CD14-positive monocyte (primary cell): Measurements from ENCODE around the gene SASH1. TPM values are rescaled to one million over a fixed set of nuclear protein-coding genes. Genes with fewer than 3 reads are reported as not detected.
A peak's percentile ranks its signal among the peaks of the same experiment; 100 is the strongest.

Experiments used
- DNase-seq, 3 donors: peaks; one replicate each; pipeline ENCODE4 v3.0.0-alpha.2; 2011 to 2022
- H2AFZ ChIP-seq: 2 replicates; pipeline ENCODE4 v1.6.0; 2012; ENCODE audit warnings: mild to moderate bottlenecking, low read depth, low read length, inconsistent platforms; ENCODE audit not compliant: insufficient read depth, poor library complexity, severe bottlenecking
- H3K27ac ChIP-seq, 2 donors: 1 replicate in 1 of 2; 2 replicates in 1 of 2; pipeline ENCODE4 v1.5.1; 2012 to 2013; ENCODE audit warnings: low read length in 2 of 2, control low read depth in 1 of 2, inconsistent platforms in 1 of 2, low read depth in 1 of 2, mild to moderate bottlenecking in 1 of 2
- H3K27me3 ChIP-seq, 2 donors: one replicate each; pipeline versions ENCODE4 v1.6.0 to v1.6.1; 2011 to 2013; ENCODE audit warnings: low read length in 2 of 2; ENCODE audit not compliant: control insufficient read depth in 2 of 2, insufficient read depth in 2 of 2
- H3K36me3 ChIP-seq, 2 donors: replicated peaks in 1 of 2; 1 replicate in 1 of 2; 2 replicates in 1 of 2; pipeline versions ENCODE4 v1.5.1 to v1.6.1; 2012 to 2013; ENCODE audit warnings: low read length in 2 of 2, control low read depth in 1 of 2, inconsistent platforms in 1 of 2, mild to moderate bottlenecking in 1 of 2; ENCODE audit not compliant: insufficient read depth in 2 of 2, control insufficient read depth in 1 of 2
- H3K4me1 ChIP-seq, 2 donors: 1 replicate in 1 of 2; 2 replicates in 1 of 2; pipeline versions ENCODE4 v1.5.1 to v1.6.1; 2012 to 2013; ENCODE audit warnings: low read length in 2 of 2, control low read depth in 1 of 2, inconsistent platforms in 1 of 2, mild to moderate bottlenecking in 1 of 2, moderate library complexity in 1 of 2; ENCODE audit not compliant: insufficient read depth in 2 of 2, control insufficient read depth in 1 of 2
- H3K4me2 ChIP-seq: replicated peaks from 2 replicates; pipeline ENCODE3; 2012; ENCODE audit warnings: low read length, moderate library complexity, mild to moderate bottlenecking; ENCODE audit not compliant: poor library complexity, severe bottlenecking; ENCODE audit errors: extremely low read depth
- H3K4me3 ChIP-seq, 3 experiments: fragments of 200-600 bp in 1 of 3; sonication (generic) in 1 of 3; replicated peaks in 1 of 3; 1 replicate in 2 of 3; 2 replicates in 1 of 3; pipeline ENCODE4 v1.5.1; 2011 to 2013; ENCODE audit warnings: low read length in 3 of 3, mild to moderate bottlenecking in 3 of 3, control low read depth in 2 of 3, low read depth in 2 of 3, inconsistent platforms in 1 of 3, moderate library complexity in 1 of 3
- H3K79me2 ChIP-seq: 2 replicates; pipeline ENCODE4 v1.6.0; 2012; ENCODE audit warnings: mild to moderate bottlenecking, control low read depth, inconsistent platforms, low read length, moderate library complexity; ENCODE audit not compliant: insufficient read depth
- H3K9ac ChIP-seq: 2 replicates; pipeline ENCODE4 v1.6.0; 2017; ENCODE audit warnings: low read length, mild to moderate bottlenecking; ENCODE audit not compliant: insufficient read depth, poor library complexity, severe bottlenecking
- H3K9me3 ChIP-seq, 2 donors: replicated peaks in 1 of 2; 1 replicate in 1 of 2; 2 replicates in 1 of 2; pipeline versions ENCODE4 v1.5.1 to v1.6.1; 2012 to 2013; ENCODE audit warnings: low read length in 2 of 2, control low read depth in 1 of 2; ENCODE audit not compliant: control insufficient read depth in 1 of 2, insufficient read depth in 1 of 2
- H4K20me1 ChIP-seq: 2 replicates; pipeline ENCODE4 v1.6.0; 2012; ENCODE audit warnings: mild to moderate bottlenecking, low read length, control low read depth, moderate library complexity; ENCODE audit not compliant: insufficient read depth
- H3K27ac Mint-ChIP-seq, 7 donors: one replicate each; pipeline ENCODE4 v1.8.0; 2020; ENCODE audit warnings: mild to moderate bottlenecking in 7 of 7, mixed read lengths in 7 of 7, moderate library complexity in 6 of 7, inconsistent platforms in 2 of 7
- H3K27me3 Mint-ChIP-seq, 3 donors: one replicate each; pipeline ENCODE4 v1.8.0; 2021 to 2022; ENCODE audit warnings: low read depth in 3 of 3, mild to moderate bottlenecking in 3 of 3, mixed read lengths in 3 of 3, moderate library complexity in 3 of 3, inconsistent platforms in 1 of 3
- H3K36me3 Mint-ChIP-seq, 2 donors: one replicate each; pipeline ENCODE4 v1.8.0; 2020; ENCODE audit warnings: mixed read lengths in 2 of 2, inconsistent platforms in 1 of 2, mild to moderate bottlenecking in 1 of 2
- H3K4me1 Mint-ChIP-seq: one replicate; pipeline ENCODE4 v1.8.0; 2020; ENCODE audit warnings: mild to moderate bottlenecking, mixed read lengths
- H3K4me3 Mint-ChIP-seq, 2 donors: one replicate each; pipeline ENCODE4 v1.8.0; 2020; ENCODE audit warnings: mild to moderate bottlenecking in 2 of 2, mixed read lengths in 2 of 2, moderate library complexity in 1 of 2
- H3K9me3 Mint-ChIP-seq, 7 donors: one replicate each; pipeline ENCODE4 v1.8.0; 2020 to 2022; ENCODE audit warnings: mixed read lengths in 7 of 7, mild to moderate bottlenecking in 6 of 7, moderate library complexity in 6 of 7, inconsistent platforms in 2 of 7
- WGBS: methylation state at CpG from one replicate; pipeline ENCODE4 v1.1.5; 2013; ENCODE audit warnings: missing lambda C conversion rate; ENCODE audit not compliant: insufficient coverage; 5-methylcytosine and 5-hydroxymethylcytosine counted together
- intact Hi-C, 2 donors: fragments of 100-400 bp; cut with micrococcal nuclease; formaldehyde crosslinking; loops; one replicate each; pipeline versions ENCODE4 v1.15.0 to v1.15.1; 2023
- polyA plus RNA-seq, 3 donors: library from polyadenylated mRNA; depleted of rRNA in 1 of 3; unstranded in 2 of 3; stranded (reverse) in 1 of 3; fragments of 300-500 nt in 2 of 3; fragments of >200 nt in 1 of 3; fragmentation: Illumina TruSeq in 2 of 3; gene quantifications; 1 replicate in 2 of 3; 2 replicates in 1 of 3; pipeline ENCODE4 v1.2.3, GENCODE V29; 2012 to 2021
- TF ChIP-seq, protein P1 (sequence below): fragments of 200-600 bp; IDR thresholded peaks from one replicate; pipeline ENCODE4 v1.8.0; 2022; ENCODE audit warnings: antibody characterized with exemption, mild to moderate bottlenecking

SASH1 gene
- polyA plus RNA-seq, 3 donors, result 0.90 to 5.1 (median 4.7) TPM

DNA sequence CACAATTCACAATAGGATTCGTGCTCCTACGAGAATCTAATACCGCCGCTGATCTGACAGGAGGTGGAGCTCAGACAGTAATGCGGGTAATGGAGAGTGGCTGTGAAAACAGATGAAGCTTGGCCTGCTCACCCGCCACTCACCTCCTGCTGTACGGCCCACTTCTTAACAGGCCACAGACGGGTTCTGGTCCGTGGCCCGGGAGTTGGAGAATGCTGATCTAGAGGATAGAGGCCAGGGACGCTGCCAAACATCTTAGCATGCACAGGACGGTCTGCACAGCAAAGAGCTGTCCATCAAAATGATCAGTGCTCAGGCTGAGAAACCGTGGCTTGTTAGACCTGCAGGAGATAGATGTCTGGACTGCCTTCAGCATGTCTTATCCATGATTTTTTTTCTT, 186.4 kb downstream of the SASH1 start:
- no peak for DNase-seq
- Histone ChIP-seq H2AFZ (no peak overlapping the region), H3K4me3 (no peak overlapping the region), H3K9ac (no peak overlapping the region), H3K27ac (no peak overlapping the region), H3K9me3 (no peaks in the 10 kb centered on the region), H3K27me3 (no peaks in the 10 kb centered on the region), H4K20me1 (no peaks in the 10 kb centered on the region), H3K36me3 (peaks cover 0 to 6% of the 10 kb centered on the region in 2 donors), H3K4me2 (no peak overlapping the region), H3K79me2 (no peaks in the 10 kb centered on the region), H3K4me1 (no peaks in the 10 kb centered on the region)
- WGBS, result 95% methylated on average over 11 of the region's 13 CpGs
- intact Hi-C loops, result no loop called here
- peaks cover 15 to 21% of the 10 kb centered on the region in 2 donors for H3K36me3 Mint-ChIP-seq
- peaks cover 4% of the 10 kb centered on the region for H3K4me1 Mint-ChIP-seq
- no peak overlapping the region for H3K27ac Mint-ChIP-seq
- H3K27me3 Mint-ChIP-seq, result peaks cover 0 to 4% (median 2%) of the 10 kb centered on the region in 3 donors
- TF ChIP-seq, protein P1, sequence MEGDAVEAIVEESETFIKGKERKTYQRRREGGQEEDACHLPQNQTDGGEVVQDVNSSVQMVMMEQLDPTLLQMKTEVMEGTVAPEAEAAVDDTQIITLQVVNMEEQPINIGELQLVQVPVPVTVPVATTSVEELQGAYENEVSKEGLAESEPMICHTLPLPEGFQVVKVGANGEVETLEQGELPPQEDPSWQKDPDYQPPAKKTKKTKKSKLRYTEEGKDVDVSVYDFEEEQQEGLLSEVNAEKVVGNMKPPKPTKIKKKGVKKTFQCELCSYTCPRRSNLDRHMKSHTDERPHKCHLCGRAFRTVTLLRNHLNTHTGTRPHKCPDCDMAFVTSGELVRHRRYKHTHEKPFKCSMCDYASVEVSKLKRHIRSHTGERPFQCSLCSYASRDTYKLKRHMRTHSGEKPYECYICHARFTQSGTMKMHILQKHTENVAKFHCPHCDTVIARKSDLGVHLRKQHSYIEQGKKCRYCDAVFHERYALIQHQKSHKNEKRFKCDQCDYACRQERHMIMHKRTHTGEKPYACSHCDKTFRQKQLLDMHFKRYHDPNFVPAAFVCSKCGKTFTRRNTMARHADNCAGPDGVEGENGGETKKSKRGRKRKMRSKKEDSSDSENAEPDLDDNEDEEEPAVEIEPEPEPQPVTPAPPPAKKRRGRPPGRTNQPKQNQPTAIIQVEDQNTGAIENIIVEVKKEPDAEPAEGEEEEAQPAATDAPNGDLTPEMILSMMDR, result no peak
- no peak overlapping the region for H3K4me3 Mint-ChIP-seq
- H3K9me3 Mint-ChIP-seq, result no peaks in the 10 kb centered on the region

DNA sequence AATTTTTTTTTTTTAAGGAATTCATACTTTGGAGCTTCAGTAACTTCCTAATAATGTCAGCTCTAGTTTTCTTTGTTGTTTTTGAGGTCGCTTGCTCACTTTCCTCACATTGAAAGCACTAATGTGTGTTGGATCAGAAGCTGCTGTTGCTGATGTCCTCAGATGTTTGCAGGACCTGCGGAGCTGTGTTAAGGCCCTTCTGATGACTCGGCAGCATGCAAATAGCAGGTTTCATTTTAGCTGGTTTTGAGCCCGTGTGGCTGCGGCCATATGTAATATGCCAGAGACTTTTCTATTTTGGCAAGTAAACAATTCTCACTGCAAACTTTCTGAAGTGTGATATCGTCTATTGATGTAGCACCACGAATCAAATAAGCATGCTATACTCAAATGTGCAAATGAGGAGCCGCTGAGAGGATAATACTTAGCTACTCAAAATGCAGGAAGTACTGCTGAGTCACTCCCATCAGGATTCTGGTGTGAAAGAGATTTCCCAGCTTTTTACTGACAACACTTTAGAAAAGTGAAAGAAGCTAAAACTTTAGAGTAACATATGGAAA, 187.8 kb downstream of the SASH1 start:
- H3K9me3 ChIP-seq, result no peaks in the 10 kb centered on the region
- H3K9me3 Mint-ChIP-seq, result no peaks in the 10 kb centered on the region
- H3K27ac ChIP-seq, result no peak overlapping the region
- DNase-seq, result peak in 1 of 3 donors; percentile 14
- H3K4me1 ChIP-seq, result no peaks in the 10 kb centered on the region
- intact Hi-C loops, result no loop called here
- H3K36me3 Mint-ChIP-seq, result peaks cover 21 to 22% of the 10 kb centered on the region in 2 donors
- H3K79me2 ChIP-seq, result no peaks in the 10 kb centered on the region
- peak overlapping the region; percentile 28 for H3K9ac ChIP-seq
- H3K27me3 Mint-ChIP-seq, result peaks cover 0 to 3% (median 2%) of the 10 kb centered on the region in 3 donors
- TF ChIP-seq, protein P1, result no peak
- no peaks in the 10 kb centered on the region for H3K27me3 ChIP-seq
- 2% methylated on average over 4 of the region's 8 CpGs for WGBS
- peak overlapping the region; percentile 66 to 82 for H3K4me3 Mint-ChIP-seq
- peak overlapping the region; percentile 63 for H2AFZ ChIP-seq
- H3K27ac Mint-ChIP-seq, result no peak overlapping the region
- H4K20me1 ChIP-seq, result no peaks in the 10 kb centered on the region
- H3K4me3 ChIP-seq, result peak overlapping the region; percentile 39 to 71 (median 56)
- peak overlapping the region; percentile 72 for H3K4me2 ChIP-seq
- H3K4me1 Mint-ChIP-seq, result peaks cover 4% of the 10 kb centered on the region
- H3K36me3 ChIP-seq, result peaks cover 0 to 15% of the 10 kb centered on the region in 2 donors
